ENCODE data around the gene FSHR. TPM values are rescaled to one million over a fixed set of nuclear protein-coding genes. Genes with fewer than 3 reads are reported as not detected.

FSHR gene
- total RNA-seq, 1 donor from 2014 or later = not detected

- Mint-ChIP-seq H3K9me3 (ENCODE audit: unreplicated experiment) (no peaks in the 10 kb centered on the region), H3K4me1 (ENCODE audit: unreplicated experiment) (no peaks in the 10 kb centered on the region), H3K27ac (ENCODE audit: unreplicated experiment) (no peak overlapping the region), H3K4me3 (ENCODE audit: unreplicated experiment) (no peak overlapping the region), H3K27me3 (ENCODE audit: unreplicated experiment) (no peaks in the 10 kb centered on the region), H3K36me3 (ENCODE audit: unreplicated experiment) (no peaks in the 10 kb centered on the region)
- no peak for DNase-seq (ENCODE audit: extremely low spot score, unreplicated experiment)
- TF ChIP-seq CTCF (IDR thresholded peaks at IDR 0.05) = no peak
Observed at GRCh38 chr2:49111006-49111405, 43.3 kb downstream of the FSHR start.

GRCh38 chr2:49110571-49110970 lies 43.7 kb downstream of the FSHR start:
- Mint-ChIP-seq H3K4me3 (ENCODE audit: unreplicated experiment) (no peak overlapping the region), H3K9me3 (ENCODE audit: unreplicated experiment) (no peaks in the 10 kb centered on the region), H3K36me3 (ENCODE audit: unreplicated experiment) (no peaks in the 10 kb centered on the region), H3K27ac (ENCODE audit: unreplicated experiment) (no peak overlapping the region), H3K27me3 (ENCODE audit: unreplicated experiment) (no peaks in the 10 kb centered on the region), H3K4me1 (ENCODE audit: unreplicated experiment) (no peaks in the 10 kb centered on the region)
- no peak for TF ChIP-seq CTCF (IDR thresholded peaks at IDR 0.05)
- no peak for DNase-seq (ENCODE audit: extremely low spot score, unreplicated experiment)

GRCh38 chr2:49108851-49109250 lies 45.5 kb downstream of the FSHR start:
- H3K27ac Mint-ChIP-seq (ENCODE audit: unreplicated experiment) = no peak overlapping the region
- H3K4me1 Mint-ChIP-seq (ENCODE audit: unreplicated experiment) = no peaks in the 10 kb centered on the region
- no peak for TF ChIP-seq CTCF (IDR thresholded peaks at IDR 0.05)
- H3K36me3 Mint-ChIP-seq (ENCODE audit: unreplicated experiment) = no peaks in the 10 kb centered on the region
- H3K9me3 Mint-ChIP-seq (ENCODE audit: unreplicated experiment) = peaks cover 4% of the 10 kb centered on the region
- H3K27me3 Mint-ChIP-seq (ENCODE audit: unreplicated experiment) = no peaks in the 10 kb centered on the region
- no peak for DNase-seq (ENCODE audit: extremely low spot score, unreplicated experiment)
- no peak overlapping the region for H3K4me3 Mint-ChIP-seq (ENCODE audit: unreplicated experiment)

GRCh38 chr2:49108436-49108835 lies 45.9 kb downstream of the FSHR start:
- H3K9me3 Mint-ChIP-seq (ENCODE audit: unreplicated experiment) = peaks cover 4% of the 10 kb centered on the region
- no peak overlapping the region for H3K4me3 Mint-ChIP-seq (ENCODE audit: unreplicated experiment)
- no peaks in the 10 kb centered on the region for H3K36me3 Mint-ChIP-seq (ENCODE audit: unreplicated experiment)
- TF ChIP-seq CTCF (IDR thresholded peaks at IDR 0.05) = no peak
- no peak for DNase-seq (ENCODE audit: extremely low spot score, unreplicated experiment)
- H3K27me3 Mint-ChIP-seq (ENCODE audit: unreplicated experiment) = no peaks in the 10 kb centered on the region
- no peaks in the 10 kb centered on the region for H3K4me1 Mint-ChIP-seq (ENCODE audit: unreplicated experiment)
- no peak overlapping the region for H3K27ac Mint-ChIP-seq (ENCODE audit: unreplicated experiment)

GRCh38 chr2:49105506-49105905 lies 48.8 kb downstream of the FSHR start:
- H3K4me3 Mint-ChIP-seq (ENCODE audit: unreplicated experiment) = no peak overlapping the region
- DNase-seq (ENCODE audit: extremely low spot score, unreplicated experiment) = no peak
- no peaks in the 10 kb centered on the region for H3K4me1 Mint-ChIP-seq (ENCODE audit: unreplicated experiment)
- no peak for TF ChIP-seq CTCF (IDR thresholded peaks at IDR 0.05)
- no peaks in the 10 kb centered on the region for H3K27me3 Mint-ChIP-seq (ENCODE audit: unreplicated experiment)
- no peaks in the 10 kb centered on the region for H3K36me3 Mint-ChIP-seq (ENCODE audit: unreplicated experiment)
- H3K9me3 Mint-ChIP-seq (ENCODE audit: unreplicated experiment) = peaks cover 9% of the 10 kb centered on the region
- H3K27ac Mint-ChIP-seq (ENCODE audit: unreplicated experiment) = no peak overlapping the region

Measured in osteocyte (in vitro differentiated cells).